GM12878 (cell line): Measurements from ENCODE around the gene LYRM4. TPM values are rescaled to one million over a fixed set of nuclear protein-coding genes. Genes with fewer than 3 reads are reported as not detected.

Source experiments
- ATAC-seq: fragments of 200-7000 bp; cut with Tn5 transposase; 3 replicates; pipeline ENCODE4 v1.9.1; 2020; ENCODE audit warnings: mild to moderate bottlenecking, moderate library complexity
- BruUV-seq: library from RNA; stranded (reverse); fragments of 400-500 nt; replicated peaks from 2 replicates; lab custom pipeline; 2021; lab: Mats Ljungman, UMichigan
- CTCF ChIA-PET: fragments of 300-600 bp; sonication (Branson Sonifier 250); formaldehyde crosslinking; extraction: SDS; loops from one replicate; lab custom pipeline; 2021; ENCODE audit warnings: inconsistent platforms; lab: Yijun Ruan, JAX
- POLR2A ChIA-PET: fragments of 350-600 bp; formaldehyde crosslinking; extraction: SDS; loops from one replicate; lab custom pipeline; 2021; ENCODE audit warnings: inconsistent platforms; lab: Charles Lee
- RAD21 ChIA-PET: fragments of 300-600 bp; sonication (Branson Sonifier 250); formaldehyde crosslinking; loops from one replicate; lab custom pipeline; 2023; ENCODE audit warnings: antibody characterized with exemption; ENCODE audit not compliant: unreplicated experiment; lab: Charles Lee
- SMC1A ChIA-PET: fragments of 300-600 bp; sonication (Branson Sonifier 250); formaldehyde crosslinking; loops from one replicate; lab custom pipeline; 2023; ENCODE audit not compliant: unreplicated experiment, uncharacterized antibody; lab: Charles Lee
- DNase-seq: peaks from one replicate; pipeline ENCODE4 v3.0.0-alpha.2; 2011; ENCODE audit warnings: low read depth, low spot score
- FAIRE-seq: peaks from 3 replicates; lab custom pipeline; 2011; peaks lifted over from hg19 to GRCh38; lab: Jason Lieb, UNC
- H2AFZ ChIP-seq: 2 replicates; pipeline ENCODE4 v1.6.0; 2011; ENCODE audit warnings: low read depth, low read length, control low read depth; ENCODE audit not compliant: control insufficient read depth
- H3K27ac ChIP-seq: 2 replicates; pipeline ENCODE4 v1.5.1; 2011; ENCODE audit warnings: control low read depth; ENCODE audit not compliant: control insufficient read depth, insufficient read depth
- H3K27me3 ChIP-seq, 2 experiments: replicated peaks in 1 of 2; 2 replicates each; pipeline versions ENCODE4 v1.6.0 to v1.6.1; 2011; ENCODE audit warnings: low read length in 1 of 2; ENCODE audit not compliant: control insufficient read depth in 2 of 2, insufficient read depth in 2 of 2
- H3K36me3 ChIP-seq, 2 experiments: 2 replicates each; pipeline ENCODE4 v1.5.1; 2011; ENCODE audit warnings: low read length in 1 of 2; ENCODE audit not compliant: control insufficient read depth in 2 of 2, insufficient read depth in 2 of 2
- H3K4me1 ChIP-seq: 2 replicates; pipeline ENCODE4 v1.6.1; 2011; ENCODE audit warnings: mild to moderate bottlenecking, low read length, moderate library complexity, mixed read lengths; ENCODE audit not compliant: control insufficient read depth, insufficient read depth
- H3K4me2 ChIP-seq: 2 replicates; pipeline ENCODE4 v1.6.0; 2011; ENCODE audit warnings: control low read depth; ENCODE audit not compliant: control insufficient read depth, insufficient read depth
- H3K4me3 ChIP-seq: fragments of 200-600 bp; sonication (generic); 2 replicates; pipeline ENCODE4 v1.5.1; 2016
- H3K79me2 ChIP-seq: 2 replicates; pipeline ENCODE4 v1.6.0; 2011; ENCODE audit warnings: low read length; ENCODE audit not compliant: control insufficient read depth, insufficient read depth
- H3K9ac ChIP-seq: 2 replicates; pipeline ENCODE4 v1.8.0; 2011; ENCODE audit warnings: low read length, control low read depth, mixed read lengths; ENCODE audit not compliant: control insufficient read depth, insufficient read depth
- H3K9me3 ChIP-seq: replicated peaks from 3 replicates; pipeline ENCODE4 v1.5.1; 2011; ENCODE audit warnings: mild to moderate bottlenecking, low read length; ENCODE audit not compliant: control insufficient read depth, insufficient read depth
- H4K20me1 ChIP-seq: 2 replicates; pipeline ENCODE4 v1.6.0; 2011; ENCODE audit not compliant: control insufficient read depth, insufficient read depth
- CHD1 ChIP-seq: IDR thresholded peaks from 2 replicates; pipeline ENCODE4 v1.6.1; 2012; ENCODE audit warnings: low read depth, low read length, improper control_type of control experiment
- E2F8 ChIP-seq: fragments of 450-650 bp; IDR thresholded peaks from 2 replicates; pipeline ENCODE4 v1.6.1; 2018; ENCODE audit warnings: mild to moderate bottlenecking, low read depth, moderate library complexity; ENCODE audit not compliant: partially characterized antibody
- EED ChIP-seq: sonication (generic); IDR thresholded peaks from 2 replicates; pipeline ENCODE4 v1.6.1; 2016; ENCODE audit warnings: antibody characterized with exemption, low read depth
- HCFC1 ChIP-seq: fragments of 150-350 bp; IDR thresholded peaks from 2 replicates; pipeline ENCODE4 v1.6.1; 2014; ENCODE audit warnings: low read length
- KLF5 ChIP-seq: fragments of 450-650 bp; IDR thresholded peaks from 2 replicates; pipeline ENCODE4 v1.6.1; 2014; ENCODE audit warnings: mild to moderate bottlenecking; ENCODE audit not compliant: partially characterized antibody
- MLLT1 ChIP-seq: fragments of 450-650 bp; IDR thresholded peaks from 2 replicates; pipeline ENCODE4 v1.6.1; 2016; ENCODE audit warnings: mild to moderate bottlenecking
- MTA3 ChIP-seq: IDR thresholded peaks from 2 replicates; pipeline ENCODE4 v1.6.1; 2012; ENCODE audit warnings: low read length, inconsistent platforms, borderline replicate concordance
- RAD21 ChIP-seq: IDR thresholded peaks from 2 replicates; pipeline ENCODE4 v1.6.1; 2011; ENCODE audit warnings: mild to moderate bottlenecking, low read depth, low read length, moderate library complexity; ENCODE audit not compliant: insufficient read depth
- RB1 ChIP-seq: fragments of 450-650 bp; formaldehyde crosslinking; IDR thresholded peaks from 2 replicates; pipeline ENCODE4 v1.6.1; 2017; ENCODE audit warnings: mild to moderate bottlenecking, borderline replicate concordance
- RFX5 ChIP-seq: IDR thresholded peaks from 2 replicates; pipeline ENCODE4 v1.6.1; 2011; ENCODE audit warnings: low read depth, low read length, improper control_type of control experiment
- SMAD1 ChIP-seq: fragments of 450-650 bp; IDR thresholded peaks from 2 replicates; pipeline ENCODE4 v1.6.1; 2018; ENCODE audit warnings: mild to moderate bottlenecking, low read depth; ENCODE audit not compliant: partially characterized antibody
- WGBS: methylation state at CpG from one replicate; pipeline ENCODE4 v1.1.6; 2016; ENCODE audit warnings: low lambda C conversion rate; ENCODE audit not compliant: insufficient replicate concordance, insufficient coverage; ENCODE audit errors: missing lambda C conversion rate; 5-methylcytosine and 5-hydroxymethylcytosine counted together
- in situ Hi-C: fragments of 300-500 bp; cut with MboI; formaldehyde crosslinking; loops from 9 replicates; pipeline ENCODE4 v1.14.3; 2018; ENCODE audit warnings: mixed read lengths
- intact Hi-C: fragments of 100-400 bp; cut with micrococcal nuclease; formaldehyde crosslinking; loops from one replicate; pipeline ENCODE4 v1.14.2; 2022; ENCODE audit not compliant: unreplicated experiment
- polyA plus RNA-seq, 11 experiments: library from polyadenylated mRNA; depleted of rRNA in 4 of 11; unstranded in 6 of 11; stranded (reverse) in 5 of 11; fragments of >200 nt; fragmentation: Nextera tagmentation in 4 of 11; fragmentation: Illumina TruSeq in 1 of 11; extraction: Ambion mirVana in 4 of 11; extraction: Trizol in 1 of 11; gene quantifications; 1 replicate in 1 of 11; 2 replicates in 10 of 11; pipeline versions ENCODE4 v1.2.1 to v1.2.3, GENCODE V29; 2011 to 2016; ENCODE audit warnings: inconsistent platforms in 2 of 11, missing spikeins in 2 of 11, low read depth in 1 of 11
- total RNA-seq, 4 experiments: library from RNA; depleted of rRNA in 3 of 4; stranded (reverse); fragments of >200 nt in 3 of 4; fragmentation: Illumina TruSeq in 1 of 4; extraction: Trizol in 1 of 4; gene quantifications; 2 replicates each; pipeline versions ENCODE4 v1.2.1 to v1.2.3, GENCODE V29; 2013 to 2021

The LYRM4 gene
- total and polyA plus RNA-seq, 10 of the 15 experiments (the other 5 are each of a cell fraction or from before 2014, with no cell fraction given): 32.7 to 66.8 (median 44.0) TPM

- no peak for TF ChIP-seq CHD1
- TF ChIP-seq MLLT1: no peak
These were observed 12.2 kb downstream of the LYRM4 start (continued) for GRCh38 chr6:5248302-5249098.

- TF ChIP-seq EED: no peak
- TF ChIP-seq RAD21: no peak
- no peak for TF ChIP-seq RB1
- TF ChIP-seq RFX5: no peak
- no peak for TF ChIP-seq SMAD1
- TF ChIP-seq HCFC1: no peak
- TF ChIP-seq KLF5: no peak
- TF ChIP-seq MTA3: no peak
- TF ChIP-seq E2F8: no peak
- Histone ChIP-seq H3K36me3 (peaks cover 0 to 2% of the 10 kb centered on the region in 2 experiments; a peak in 3 of 4 replicates), H3K27ac (no peak overlapping the region), H3K4me1 (no peaks in the 10 kb centered on the region), H3K27me3 (no peaks in the 10 kb centered on the region), H2AFZ (no peak overlapping the region), H3K9me3 (no peaks in the 10 kb centered on the region), H3K79me2 (no peaks in the 10 kb centered on the region; the same call in 1 of the 2 replicates), H3K9ac (no peak overlapping the region), H3K4me3 (no peak overlapping the region), H4K20me1 (no peaks in the 10 kb centered on the region), H3K4me2 (no peak overlapping the region)
- ChIA-PET SMC1A (interaction anchor here (0.9 to 1.0 kb wide), 2 partner anchors 12 to 83 kb away, joined by 3 to 4 read pairs; no protein-coding TSS in a partner anchor), CTCF (interaction anchor here (0.8 to 1.7 kb wide), 2 partner anchors 12 to 103 kb away, joined by 4 to 6 read pairs; no protein-coding TSS in a partner anchor), POLR2A (interaction anchor here (1.8 kb wide), 1 partner anchor 11 kb away, joined by 4 read pairs; no protein-coding TSS in a partner anchor), RAD21 (no interaction called here)
- ATAC-seq: no peak
- BruUV-seq: no TSS peak
- in situ Hi-C loops (no loop called here), intact Hi-C loops (no loop called here)
- no peak for FAIRE-seq
- 98% methylated on average over 2 of the region's 2 CpGs for WGBS
- DNase-seq: no peak
These were observed 13.5 kb downstream of the LYRM4 start for GRCh38 chr6:5247201-5247600.
